NCI-H2107 treated with DMSO at 0.1 percent for 48 hours (cell line): ENCODE results near the gene TAF4B.
"Not testable (repeated sequence)": the region's sequence is repeated elsewhere in the genome, so short reads cannot be mapped to it uniquely, and the experiment has no call there.

Source experiments
- DNase-seq: peaks from one replicate; lab custom pipeline; 2025; ENCODE audit not compliant: unreplicated experiment; lab: John Stamatoyannopoulos, UW

The TAF4B gene, protein sequence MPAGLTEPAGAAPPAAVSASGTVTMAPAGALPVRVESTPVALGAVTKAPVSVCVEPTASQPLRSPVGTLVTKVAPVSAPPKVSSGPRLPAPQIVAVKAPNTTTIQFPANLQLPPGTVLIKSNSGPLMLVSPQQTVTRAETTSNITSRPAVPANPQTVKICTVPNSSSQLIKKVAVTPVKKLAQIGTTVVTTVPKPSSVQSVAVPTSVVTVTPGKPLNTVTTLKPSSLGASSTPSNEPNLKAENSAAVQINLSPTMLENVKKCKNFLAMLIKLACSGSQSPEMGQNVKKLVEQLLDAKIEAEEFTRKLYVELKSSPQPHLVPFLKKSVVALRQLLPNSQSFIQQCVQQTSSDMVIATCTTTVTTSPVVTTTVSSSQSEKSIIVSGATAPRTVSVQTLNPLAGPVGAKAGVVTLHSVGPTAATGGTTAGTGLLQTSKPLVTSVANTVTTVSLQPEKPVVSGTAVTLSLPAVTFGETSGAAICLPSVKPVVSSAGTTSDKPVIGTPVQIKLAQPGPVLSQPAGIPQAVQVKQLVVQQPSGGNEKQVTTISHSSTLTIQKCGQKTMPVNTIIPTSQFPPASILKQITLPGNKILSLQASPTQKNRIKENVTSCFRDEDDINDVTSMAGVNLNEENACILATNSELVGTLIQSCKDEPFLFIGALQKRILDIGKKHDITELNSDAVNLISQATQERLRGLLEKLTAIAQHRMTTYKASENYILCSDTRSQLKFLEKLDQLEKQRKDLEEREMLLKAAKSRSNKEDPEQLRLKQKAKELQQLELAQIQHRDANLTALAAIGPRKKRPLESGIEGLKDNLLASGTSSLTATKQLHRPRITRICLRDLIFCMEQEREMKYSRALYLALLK

DNA sequence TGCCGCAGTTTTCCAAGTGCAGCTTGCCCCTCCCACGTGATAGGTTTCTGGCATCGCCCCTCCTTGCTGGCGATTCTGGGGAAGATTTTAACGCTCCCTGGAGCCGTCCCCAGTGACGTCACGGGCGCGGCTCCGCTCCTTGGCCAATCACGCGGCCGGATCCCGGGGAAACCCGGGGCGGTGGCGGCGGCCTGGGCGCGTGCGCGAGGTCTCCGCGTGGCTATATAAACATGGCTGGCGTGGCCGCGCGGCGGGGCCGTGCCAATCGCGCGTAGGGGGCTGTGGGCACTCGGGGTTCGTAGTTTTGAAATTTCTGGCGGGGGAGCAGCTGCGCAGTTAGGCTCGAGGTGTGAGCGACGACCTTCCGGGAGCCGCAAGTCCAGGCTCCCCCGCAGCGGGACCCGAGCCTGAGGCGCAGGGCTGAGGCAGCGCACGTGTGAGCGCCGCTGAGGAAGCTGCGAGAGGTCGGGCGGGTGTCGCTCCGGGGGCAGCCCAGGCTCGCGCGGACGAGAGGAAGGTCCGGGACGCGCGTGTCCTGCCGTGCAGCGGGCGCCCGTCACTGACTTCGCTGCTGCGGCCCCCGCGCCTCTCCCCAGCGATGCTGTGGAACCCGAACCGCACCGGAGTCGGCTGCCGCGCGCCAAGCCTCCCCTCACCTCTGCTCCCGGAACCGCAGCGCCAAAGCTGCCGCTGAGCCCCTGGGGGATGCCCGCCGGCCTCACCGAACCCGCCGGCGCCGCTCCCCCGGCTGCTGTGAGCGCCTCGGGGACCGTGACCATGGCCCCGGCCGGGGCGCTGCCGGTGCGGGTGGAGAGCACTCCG is at the start of gene TAF4B:
Gene TAF4B (plus strand): TSS at position 217 of the 822 bp plus-strand sequence. CDS start 489 bp downstream, at position 706.
- DNase-seq, result peak; percentile 43

DNA sequence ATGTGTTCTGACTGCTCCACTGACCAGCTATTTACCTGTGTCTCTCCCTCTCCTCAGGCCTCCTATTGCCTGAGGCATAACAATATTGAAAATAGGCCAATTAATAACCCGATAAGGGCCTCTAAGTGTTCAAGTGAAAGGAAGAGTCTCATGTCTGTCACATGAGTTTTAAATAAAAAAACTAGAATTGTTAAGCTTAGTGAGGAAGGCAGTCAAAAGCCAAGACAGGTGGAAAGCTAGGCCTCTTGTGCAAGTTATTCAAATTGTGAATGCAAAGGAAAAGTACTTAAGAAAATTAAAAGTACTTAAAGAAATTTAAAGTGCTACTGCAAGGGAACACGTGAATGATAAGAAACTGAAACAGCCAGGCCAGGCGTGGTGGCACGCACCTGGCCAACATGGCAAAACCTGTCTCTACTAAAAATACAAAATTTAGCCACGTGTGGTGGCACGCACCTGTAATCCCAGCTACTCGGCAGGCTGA is 44.9 kb upstream of the TAF4B start:
- DNase-seq, result no peak

DNA sequence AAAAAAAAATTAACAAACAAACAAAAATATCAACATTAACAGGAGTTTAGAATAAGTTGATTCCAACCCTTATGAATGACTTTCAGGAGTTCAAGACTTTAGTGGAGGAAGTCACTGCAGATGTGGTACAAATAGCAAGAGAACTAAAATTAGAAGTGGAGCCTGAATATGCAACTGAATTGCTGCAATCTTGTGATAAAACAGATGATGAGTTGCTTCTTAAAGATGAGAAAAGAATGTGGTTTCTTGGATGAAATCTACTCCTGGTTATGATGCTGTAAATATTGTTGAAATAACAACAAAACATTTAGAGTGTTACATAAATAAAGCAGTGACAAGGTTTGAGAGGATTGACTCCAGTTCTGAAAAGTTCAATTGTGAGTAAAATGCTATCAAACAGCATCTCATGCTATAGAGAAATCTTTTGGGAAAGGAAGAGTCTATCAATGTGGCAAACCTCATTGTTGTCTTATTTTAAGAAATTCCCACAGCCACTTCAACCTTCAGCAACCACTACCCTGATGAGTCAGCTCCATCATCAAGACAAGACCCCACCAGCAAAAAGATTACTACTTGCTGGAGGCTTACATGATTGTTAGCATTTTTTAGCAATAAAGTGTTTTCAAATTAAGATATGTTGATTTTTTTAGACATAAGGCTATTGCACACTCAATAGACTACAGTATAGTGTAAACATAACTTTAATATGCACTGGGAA is 42.7 kb upstream of the TAF4B start:
- DNase-seq, result no peak

DNA sequence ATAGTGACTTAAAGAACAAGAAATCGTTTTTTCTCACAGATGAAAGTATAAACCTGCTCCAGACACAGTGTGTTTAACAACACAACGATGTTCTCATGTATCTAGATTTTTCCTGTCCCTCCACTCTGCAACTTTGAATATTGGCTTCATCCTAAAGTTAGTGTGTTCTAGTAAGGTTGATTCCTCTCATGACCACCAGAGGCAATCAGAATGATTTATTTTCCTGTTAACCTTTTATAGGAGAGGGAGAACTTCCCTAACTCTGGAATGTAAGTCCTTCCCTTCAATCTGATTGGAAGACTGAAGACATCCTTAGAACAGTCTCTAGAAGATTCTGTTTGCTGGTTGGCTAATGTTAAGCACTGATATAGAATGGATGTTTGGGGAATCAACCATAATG is 41.0 kb upstream of the TAF4B start:
- no peak for DNase-seq

DNA sequence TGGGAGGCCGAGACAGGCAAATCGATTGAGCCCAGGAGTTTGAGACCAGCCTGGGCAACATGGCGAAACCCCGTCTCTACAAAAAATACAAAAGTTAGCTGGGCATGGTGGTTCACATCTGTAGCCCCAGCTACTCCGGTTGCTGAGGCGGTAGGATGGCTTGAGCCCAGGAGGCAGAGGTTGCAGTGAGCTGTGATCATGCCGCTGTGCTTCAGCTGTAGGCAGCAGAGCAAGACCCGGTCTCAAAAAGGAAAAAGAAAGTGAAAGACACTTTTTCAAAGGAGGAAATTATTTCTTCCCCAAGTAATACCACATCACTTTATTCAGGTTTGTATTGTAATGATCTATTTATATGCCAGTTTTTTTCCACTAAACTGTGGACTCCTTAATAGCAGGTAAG is 35.7 kb upstream of the TAF4B start:
- no peak for DNase-seq

DNA sequence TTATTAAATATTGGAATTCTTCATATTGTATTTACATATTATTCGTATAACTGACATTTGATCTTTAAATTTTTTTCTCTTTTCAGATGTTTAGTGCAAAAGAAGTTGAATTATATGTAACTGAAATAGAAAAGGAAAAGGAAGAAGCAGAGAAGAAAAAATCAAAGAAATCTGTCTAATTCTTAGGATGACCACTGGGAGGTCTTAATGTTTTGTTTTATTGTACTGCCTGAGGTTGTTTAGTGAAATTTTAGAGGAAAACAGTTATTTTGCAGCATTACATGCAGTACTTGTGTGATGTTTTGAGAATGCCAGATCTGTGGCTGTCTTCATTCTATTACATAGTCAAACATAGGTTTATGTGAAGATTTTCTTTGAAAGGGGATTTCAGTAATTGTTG is 34.0 kb upstream of the TAF4B start:
- DNase-seq, result no peak

DNA sequence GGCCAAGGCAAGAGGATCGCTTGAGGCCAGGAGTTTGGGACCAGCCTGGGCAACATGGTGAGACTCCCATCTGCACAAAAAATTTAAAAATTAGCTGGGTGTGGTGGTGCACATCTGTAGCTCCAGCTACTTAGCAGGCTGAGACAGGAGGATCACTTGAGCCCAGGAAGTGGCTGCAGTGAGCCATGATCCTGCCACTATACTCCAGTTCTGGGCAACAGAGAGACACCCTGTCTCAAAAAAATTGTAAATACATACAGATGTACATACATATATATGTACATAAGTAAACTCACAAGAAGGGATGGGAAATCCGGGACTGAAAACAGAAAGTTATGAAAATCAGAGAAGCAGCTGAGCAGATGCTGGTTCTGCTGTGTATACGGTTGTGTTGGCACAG is 29.6 kb upstream of the TAF4B start:
- DNase-seq, result no peak

DNA sequence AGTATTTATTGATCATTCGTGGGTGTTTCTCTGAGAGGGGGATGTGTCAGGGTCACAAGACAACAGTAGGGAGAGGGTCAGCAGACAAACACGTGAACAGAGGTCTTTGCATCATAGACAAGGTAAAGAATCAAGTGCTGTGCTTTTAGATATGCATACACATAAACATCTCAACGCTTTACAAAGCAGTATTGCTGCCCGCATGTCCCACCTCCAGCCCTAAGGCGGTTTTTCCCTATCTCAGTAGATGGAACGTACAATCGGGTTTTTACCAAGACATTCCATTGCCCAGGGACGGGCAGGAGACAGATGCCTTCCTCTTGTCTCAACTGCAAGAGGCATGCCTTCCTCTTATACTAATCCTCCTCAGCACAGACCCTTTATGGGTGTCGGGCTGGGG is 24.2 kb upstream of the TAF4B start:
- not testable (repeated sequence) for DNase-seq

DNA sequence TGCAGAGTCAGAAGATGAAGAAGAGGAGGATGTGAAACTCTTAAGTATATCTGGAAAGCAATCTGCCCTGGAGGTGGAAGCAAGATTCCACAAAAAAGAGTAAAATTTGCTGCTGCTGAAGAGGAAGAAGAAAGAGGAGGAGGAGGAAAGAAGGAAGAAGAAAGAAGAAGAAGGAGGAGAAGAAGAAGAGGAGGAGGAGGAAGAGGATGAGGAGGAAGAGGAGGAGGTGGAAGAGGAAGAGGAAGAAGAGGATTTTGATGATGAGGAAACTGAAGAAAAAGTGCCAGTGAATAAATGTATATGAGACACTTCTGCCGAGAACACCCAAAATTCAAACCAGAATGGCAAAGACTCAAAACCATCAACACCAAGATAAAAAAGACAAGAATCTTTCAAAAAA is 20.9 kb upstream of the TAF4B start:
- no peak for DNase-seq

DNA sequence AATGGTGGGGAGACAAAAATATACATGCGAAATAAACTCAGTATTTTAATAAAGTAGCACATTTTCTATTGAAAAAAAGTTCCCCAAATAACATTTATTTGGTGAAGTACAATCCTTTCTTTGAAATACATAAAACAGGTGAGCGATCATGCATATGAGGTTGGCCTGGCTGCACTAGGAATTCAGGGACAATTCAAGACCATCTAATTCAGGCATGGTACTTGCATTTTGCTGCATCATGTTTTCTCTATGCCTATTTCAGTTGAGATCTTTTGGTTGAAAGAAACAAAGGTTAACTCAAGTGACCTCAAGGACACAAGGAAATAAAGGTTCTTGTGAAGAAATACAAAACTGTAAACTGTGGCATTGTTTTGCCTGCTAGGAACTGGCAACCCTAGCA is 19.8 kb upstream of the TAF4B start:
- no peak for DNase-seq

DNA sequence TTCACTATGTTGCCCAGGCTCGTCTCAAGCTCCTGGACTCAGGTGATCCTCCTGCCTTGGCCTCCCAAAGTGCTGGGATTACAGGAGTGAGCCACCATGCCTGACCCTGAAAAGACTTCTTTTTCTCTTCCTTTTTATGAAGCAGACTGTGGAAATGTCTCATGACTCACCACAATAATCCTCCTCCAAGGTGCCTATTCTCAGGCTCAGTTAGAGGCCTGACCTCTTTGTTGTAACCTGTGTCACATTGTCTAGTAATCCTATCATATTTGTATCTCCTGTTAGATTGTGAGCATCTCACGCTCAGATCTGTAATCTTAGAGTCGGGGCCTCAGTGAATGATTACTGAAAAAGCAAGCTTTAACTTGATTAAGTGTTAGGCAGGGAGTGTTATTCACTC is 18.3 kb upstream of the TAF4B start:
- no peak for DNase-seq

DNA sequence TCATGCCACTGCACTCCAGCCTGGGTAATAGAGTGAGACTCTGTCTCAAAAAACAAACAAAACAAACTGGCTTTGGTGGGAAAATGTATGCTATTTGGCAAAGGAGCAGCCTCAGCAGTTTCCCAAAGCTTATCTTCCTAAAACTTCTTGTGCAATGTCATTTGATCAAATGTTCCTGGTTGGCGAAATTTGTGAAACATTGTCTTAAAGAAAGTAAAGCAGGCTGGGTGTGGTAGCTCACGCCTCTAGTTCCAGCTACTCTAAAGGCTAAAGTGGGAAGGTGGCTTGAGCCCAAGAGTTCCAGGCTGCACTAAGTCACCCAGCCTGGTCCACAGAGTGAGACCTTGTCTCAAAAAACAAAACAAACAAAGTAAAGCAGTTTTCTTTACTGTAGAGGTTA is 17.3 kb upstream of the TAF4B start:
- no peak for DNase-seq

DNA sequence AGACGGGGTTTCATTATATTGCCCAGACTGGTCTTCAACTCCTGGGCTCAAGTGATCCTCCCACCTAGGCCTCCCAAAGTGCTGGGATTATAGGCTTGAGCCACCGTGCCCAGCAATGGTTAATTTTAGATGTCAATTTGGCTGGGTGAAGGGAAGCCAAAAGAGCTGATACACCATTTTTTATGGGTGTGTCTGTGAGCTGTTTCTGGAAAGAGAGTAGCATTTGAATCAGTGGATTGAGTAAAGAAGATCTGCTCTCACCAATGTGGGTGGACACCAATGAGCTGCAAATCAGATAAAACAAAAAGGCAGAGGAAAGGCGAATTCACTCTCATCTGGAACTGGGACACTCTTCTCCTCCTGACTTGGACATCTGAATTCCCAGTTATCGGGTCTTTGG is 16.1 kb upstream of the TAF4B start:
- DNase-seq, result no peak

DNA sequence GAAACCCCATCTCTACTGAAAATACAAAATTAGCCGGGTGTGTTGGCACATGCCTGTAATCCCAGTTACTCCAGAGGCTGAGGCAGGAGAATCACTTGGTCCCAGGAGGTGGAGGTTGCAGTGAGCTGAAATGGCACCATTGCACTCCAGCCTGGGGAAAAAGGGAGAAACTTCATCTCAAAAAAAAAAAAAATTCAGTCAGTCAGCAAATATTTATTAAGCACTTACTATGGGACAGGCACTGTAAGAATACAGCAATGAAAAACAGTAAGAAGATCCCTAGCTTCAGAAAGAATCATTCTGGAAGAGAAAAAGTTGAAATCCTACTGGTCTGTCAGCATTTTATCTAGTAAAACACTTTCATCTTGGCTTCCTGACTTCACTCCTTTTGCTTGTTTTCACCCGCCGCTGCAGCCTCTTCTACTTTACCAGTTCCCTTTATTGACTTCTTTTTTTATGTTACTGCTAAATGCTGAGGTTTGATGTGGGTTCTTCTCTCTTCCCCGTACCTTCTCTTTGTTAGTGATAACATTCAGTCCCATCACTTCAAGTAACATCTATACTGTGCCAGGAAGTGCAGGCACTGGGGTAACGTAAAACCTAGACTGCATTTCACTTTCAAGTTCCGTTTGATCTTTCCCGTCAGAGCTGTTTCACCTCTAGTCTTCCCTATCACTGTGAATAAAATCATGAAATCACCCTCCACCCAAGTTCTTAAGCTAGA is 10.8 kb upstream of the TAF4B start:
- DNase-seq, result no peak

DNA sequence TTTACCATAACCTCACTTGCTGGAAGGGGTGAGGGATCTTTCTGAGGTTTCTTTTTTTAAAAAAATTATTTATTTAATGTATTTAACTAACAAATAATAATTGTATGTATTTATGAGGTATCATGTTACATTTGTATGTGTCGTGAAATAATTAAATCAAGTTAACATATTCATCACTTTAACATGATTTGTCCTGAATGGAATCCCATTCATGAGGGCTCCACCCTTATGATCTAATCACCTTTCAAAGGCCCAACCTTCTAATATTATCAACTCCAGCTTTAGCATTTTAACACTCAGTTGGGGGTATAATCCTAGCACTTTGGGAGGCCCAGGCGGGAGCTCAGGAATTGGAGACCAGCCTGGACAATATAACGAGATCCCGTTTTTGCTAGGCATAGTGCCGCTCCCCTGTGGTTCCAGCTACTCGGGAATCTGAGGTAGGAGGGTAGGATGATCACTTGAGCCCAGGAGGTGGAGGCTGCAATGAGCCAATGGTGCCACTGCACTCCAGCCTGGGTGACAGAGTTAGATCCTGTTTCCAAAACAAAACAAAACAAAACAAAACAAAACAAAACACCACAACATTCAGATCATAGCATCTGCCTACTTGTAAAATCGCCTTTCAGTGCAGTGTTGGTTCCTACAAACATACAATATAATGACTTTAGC is 1.1 kb upstream of the TAF4B start:
- DNase-seq, result no peak

DNA sequence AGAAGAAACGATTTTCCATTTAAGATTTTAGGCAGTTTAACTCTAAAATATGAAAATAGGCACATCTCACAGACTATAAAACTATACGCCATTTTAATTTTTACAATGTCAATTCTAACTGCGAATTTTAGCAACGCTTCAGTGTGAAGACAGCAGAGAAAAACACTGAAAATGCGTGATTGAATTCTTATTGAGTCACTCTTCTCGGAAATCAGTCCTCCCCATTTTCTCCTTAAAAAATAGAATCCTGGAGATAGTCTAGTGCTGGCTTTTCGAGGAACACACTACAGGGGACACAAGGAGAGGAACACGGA is 373 bp upstream of the TAF4B start:
- DNase-seq, result no peak

DNA sequence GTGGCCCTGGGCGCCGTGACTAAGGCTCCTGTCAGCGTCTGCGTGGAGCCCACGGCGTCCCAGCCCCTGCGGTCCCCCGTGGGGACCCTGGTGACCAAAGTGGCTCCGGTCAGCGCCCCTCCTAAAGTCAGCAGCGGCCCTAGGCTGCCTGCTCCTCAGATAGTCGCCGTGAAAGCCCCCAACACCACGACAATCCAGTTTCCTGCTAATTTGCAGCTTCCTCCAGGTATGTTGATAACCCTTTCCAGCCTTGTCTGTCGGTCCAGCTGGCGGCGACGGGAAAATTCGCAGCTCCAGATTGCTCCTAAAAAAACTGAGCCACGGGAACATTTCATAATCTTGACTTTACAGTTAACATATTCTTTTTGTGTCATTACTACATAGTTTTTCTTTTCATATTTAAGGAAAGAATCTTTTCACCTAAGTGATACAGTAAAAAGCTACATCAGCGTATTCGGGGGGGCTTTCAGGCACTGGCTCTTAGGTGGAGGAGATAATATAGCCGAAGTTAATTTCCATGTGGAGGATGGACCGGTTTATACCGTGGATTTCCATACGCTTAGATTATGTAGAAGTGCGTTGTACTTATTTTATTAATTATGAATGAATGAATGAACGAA is 916 bp downstream of the TAF4B start:
- no peak for DNase-seq

DNA sequence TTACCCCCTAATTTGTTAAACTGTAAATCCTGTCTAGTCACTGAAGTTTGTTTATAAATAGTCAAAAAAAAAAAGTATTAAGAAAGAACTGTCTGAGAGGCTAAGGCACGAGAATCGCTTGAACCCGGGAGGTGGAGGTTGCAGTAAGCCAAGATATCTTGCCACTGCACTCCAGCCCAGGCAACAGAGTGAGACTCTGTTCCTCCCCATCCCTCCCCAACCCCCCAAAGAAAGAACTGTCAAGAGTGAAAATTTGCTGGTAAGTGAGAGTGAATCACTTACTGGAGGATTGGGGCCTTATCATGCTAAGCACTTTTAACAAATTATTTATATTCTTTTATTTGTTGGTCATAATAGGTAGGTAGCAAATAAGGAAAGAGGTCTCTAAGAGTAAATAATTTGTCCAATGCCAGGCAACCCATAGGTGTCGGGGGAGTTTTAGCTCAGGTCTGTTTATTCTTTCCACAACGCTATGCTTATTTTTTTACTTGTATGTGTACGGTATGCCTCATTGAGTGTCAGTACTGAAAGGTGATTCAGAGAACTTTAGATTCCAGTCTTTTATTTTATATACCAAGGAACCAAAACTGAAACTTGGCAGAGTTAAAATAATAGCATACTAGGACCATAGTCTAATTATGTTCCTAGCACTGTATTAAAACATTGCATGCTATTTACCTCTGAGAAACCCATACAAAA is 2.5 kb downstream of the TAF4B start:
- DNase-seq, result no peak

DNA sequence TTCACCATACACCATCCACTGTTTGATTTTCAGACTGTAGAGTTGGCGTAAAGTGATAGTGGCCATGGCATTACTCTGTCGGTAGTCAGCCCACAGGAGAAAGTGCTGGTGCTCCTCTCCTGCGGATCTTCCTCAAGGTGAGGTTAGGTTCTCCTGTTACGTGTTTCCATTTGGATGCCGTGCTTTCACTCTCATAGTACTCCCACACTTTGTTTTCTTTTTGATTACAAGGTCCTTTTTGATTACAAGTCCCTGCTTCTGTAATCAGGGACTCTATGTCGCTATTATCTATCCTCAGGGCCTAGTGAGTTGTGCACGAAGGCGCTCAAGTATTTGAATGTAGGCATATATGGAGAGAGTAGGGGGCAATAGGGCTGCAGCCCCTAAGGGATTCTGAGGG is 4.3 kb downstream of the TAF4B start:
- no peak for DNase-seq
